AG10803 (cell line): ENCODE data around the gene GNAZ.

Experiments
- DNase-seq: peaks from one replicate; pipeline ENCODE4 v3.0.0; 2010; ENCODE audit warnings: low read depth
- H3K4me3 ChIP-seq: 2 replicates; pipeline ENCODE4 v1.5.1; 2011; ENCODE audit warnings: mild to moderate bottlenecking, low read length, control low read depth
- TF ChIP-seq, protein P1 (sequence below): conservative IDR thresholded peaks from 2 replicates; pipeline ENCODE4 v1.5.1; 2011; ENCODE audit warnings: mild to moderate bottlenecking, low read length, control low read depth, inconsistent platforms

GNAZ gene

DNA sequence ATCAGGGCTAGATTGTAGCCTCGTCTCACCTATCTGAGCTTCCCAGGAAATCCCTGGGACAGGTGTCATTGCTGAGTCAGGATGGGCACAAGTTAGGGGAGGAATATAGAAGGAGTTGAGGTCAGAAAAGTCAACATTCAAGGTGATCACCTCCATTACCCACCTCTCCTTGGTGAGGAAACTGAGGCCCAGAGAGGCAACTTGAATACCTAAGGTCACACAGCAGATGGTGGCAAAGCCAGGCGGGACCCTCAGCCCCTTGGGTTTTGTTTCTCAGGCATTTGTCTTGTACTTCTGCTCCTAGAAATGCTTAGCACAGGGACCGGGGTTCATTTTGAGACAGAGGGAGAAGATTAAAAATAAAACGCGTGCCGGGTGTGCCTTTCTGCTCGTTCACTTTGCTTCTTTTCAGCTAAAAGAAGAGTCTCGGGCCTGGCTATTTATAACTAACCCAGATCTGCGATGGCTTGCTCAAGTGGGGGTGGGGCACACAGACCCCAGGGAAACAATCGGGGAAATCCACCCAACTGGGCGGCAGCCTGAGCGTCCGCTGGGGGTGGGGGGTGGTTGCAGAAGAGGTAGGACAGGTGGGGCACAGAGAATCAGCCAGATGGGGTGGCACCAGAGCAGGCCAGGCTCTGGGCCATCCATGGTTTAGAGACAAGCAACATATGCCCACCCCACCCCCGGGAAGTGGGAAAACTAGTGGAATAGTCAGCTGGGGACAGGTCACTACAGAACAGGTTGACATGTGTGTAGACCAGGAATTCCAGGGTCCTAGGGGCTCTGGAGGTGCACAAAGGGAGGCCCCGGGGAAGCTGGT is 3.9 kb upstream of the GNAZ start:
- TF ChIP-seq, protein P1, sequence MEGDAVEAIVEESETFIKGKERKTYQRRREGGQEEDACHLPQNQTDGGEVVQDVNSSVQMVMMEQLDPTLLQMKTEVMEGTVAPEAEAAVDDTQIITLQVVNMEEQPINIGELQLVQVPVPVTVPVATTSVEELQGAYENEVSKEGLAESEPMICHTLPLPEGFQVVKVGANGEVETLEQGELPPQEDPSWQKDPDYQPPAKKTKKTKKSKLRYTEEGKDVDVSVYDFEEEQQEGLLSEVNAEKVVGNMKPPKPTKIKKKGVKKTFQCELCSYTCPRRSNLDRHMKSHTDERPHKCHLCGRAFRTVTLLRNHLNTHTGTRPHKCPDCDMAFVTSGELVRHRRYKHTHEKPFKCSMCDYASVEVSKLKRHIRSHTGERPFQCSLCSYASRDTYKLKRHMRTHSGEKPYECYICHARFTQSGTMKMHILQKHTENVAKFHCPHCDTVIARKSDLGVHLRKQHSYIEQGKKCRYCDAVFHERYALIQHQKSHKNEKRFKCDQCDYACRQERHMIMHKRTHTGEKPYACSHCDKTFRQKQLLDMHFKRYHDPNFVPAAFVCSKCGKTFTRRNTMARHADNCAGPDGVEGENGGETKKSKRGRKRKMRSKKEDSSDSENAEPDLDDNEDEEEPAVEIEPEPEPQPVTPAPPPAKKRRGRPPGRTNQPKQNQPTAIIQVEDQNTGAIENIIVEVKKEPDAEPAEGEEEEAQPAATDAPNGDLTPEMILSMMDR: no peak
- no peak for DNase-seq
- H3K4me3 ChIP-seq: no peak overlapping the region

DNA sequence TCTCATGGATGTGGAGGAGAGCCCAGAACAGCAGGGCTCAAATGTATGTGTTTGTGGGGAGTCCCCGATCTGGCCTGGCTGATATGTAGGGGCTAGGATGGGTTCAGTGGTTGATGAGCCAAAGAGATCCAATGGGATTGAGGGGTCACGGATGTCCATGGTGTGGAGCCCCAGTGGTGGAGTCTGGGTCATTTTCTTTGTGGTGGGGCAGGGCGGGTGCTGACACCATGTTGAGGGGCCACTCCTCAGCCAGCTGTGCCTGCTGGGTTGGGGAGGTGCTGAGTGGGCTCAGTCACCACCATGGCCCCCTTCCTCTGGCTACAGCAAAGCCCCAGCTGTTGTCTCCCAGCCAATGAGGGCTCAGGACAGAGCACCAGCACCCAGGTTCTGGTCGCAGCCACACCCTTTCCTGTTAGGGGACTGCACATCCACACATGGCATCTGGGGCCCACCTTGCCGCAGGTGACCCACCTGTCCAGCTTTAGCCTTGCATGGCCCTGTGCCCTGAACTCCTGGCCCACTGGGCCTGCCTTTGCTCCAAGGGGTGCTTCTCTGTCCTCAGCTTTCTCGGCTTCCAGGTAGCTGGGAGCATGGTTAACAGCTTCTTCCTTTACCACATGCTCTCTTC is 3.2 kb upstream of the GNAZ start:
- TF ChIP-seq, protein P1: no peak
- no peak for DNase-seq
- H3K4me3 ChIP-seq: no peak overlapping the region

DNA sequence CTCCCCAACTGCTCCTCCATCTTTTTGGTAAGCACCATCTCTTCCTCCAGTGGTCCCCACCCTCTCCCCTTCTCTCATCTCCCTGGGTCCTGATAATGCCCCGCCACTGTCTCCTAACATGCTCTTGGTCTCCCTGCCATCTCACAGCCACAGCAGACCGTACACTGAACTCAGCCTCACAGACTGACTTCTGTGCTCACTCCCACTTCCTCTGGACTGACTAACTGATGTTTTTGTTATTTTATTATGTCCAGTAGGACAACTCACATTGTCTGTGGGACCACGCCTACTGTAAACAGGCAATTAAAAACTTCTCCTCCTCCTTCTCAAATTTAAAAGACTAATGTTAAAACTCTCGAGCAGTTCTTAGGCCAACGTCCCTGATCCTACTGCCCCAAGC is 2.6 kb upstream of the GNAZ start:
- H3K4me3 ChIP-seq: no peak overlapping the region
- DNase-seq: no peak
- TF ChIP-seq, protein P1: no peak

DNA sequence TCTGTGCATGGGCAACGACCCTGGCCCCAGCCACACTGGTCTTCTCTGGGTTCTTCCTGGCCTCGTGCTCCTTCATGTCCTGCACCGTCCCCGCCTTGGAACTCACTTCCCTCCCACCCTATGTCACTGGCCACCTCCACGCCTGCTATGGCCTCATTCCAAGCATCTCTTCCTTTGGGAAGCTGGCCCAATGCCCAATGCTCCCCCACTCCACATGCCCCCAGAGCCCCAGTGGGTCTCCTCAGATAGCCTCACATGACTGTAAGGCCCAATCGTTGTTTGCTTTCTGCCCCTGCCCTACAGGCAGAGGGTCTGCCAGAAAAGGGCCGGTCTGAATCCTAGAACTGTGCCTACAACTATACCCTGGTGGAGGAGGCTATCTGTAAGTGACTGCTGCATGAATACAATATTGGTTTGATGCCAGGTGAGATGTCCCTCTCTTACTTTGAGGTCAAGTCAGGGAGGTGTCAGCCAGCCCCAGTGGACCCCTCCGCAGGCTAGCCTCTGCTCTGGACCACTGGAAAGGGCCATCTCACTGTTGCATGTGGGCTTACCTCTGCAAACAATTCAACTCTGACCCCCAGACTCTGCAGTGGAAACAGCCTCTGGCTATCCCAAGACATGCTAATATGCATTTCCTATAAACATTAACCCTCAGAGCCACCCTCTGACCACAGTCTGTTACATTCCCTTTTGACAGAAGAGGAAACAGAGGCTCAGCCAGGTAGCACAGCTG is 2.1 kb upstream of the GNAZ start:
- no peak overlapping the region for H3K4me3 ChIP-seq
- DNase-seq: no peak
- TF ChIP-seq, protein P1: no peak

DNA sequence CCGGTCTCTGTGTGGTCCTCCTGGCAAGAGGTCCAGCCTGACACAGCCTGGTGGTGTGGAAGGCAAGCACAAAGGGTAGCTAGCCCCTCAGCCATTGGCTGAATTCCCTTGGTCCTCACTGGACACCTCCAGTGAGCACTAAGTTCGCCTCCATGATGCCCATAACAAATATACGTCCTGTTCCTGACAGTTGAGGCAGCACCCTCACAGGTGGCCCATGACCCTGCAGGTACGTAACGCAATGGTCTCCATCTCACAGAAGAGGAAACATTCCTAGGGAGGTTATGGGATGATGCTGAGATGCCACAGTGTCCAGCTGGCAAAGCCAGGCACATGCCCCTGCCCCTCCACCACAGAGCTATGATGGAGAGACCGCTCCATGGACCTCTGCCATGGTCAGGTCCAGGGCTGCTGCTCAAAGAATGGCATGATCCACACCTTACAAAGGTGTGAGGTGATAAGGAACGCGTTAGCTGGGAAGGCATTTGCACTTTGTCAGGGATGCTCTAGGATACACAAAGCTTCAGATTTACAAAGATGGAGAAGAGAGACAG is 1.4 kb upstream of the GNAZ start:
- TF ChIP-seq, protein P1: no peak
- no peak overlapping the region for H3K4me3 ChIP-seq
- DNase-seq: no peak

DNA sequence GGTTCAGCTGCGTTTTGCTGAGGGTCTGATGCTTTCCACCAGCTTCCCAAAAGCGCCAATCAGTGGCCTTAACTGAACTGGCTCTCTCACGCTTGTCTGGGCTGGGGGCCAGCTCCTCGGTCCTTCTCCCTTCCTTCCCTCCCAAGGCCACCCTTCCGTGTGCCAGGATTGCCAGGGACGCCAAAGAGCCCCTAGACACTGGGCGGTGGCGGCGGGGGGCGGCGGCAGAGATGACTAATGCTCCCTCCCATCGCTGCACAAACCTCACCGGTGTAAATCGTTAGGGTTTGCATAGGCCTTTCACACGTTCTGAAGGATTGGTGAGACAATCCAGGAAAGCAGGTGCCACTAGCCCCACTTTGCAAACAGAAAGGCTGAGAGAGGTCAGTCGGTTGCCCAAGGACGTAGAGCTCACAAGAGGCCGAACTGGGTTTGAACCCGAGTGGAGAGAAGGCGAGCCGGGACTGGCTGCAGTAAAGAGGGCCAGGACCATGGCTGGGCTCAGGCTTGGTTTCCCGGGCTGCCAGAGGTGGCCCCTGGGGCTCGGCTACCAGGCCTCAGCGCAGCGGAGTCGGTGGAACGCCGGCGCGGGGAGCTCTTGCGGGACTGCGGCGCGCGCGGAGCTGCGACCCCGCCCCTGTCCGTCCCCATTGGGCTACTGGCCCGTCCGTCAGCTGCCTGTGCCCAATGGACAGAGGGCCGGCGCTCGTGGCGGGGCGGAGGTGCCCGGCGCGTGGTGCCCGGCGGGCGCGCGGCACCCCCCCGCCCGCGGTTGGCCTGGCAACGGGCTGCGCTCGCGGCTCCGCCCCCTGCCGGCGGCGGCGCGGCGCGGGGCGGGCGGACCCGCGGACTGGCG is 589 bp upstream of the GNAZ start:
- H3K4me3 ChIP-seq: peak overlapping the region; percentile 64
- TF ChIP-seq, protein P1: no peak
- DNase-seq: peak; percentile 90
